HFFc6 (cell line): ENCODE data around the gene CBX6. TPM values are rescaled to one million over a fixed set of nuclear protein-coding genes. Genes with fewer than 3 reads are reported as not detected.

Experiments used
- DNase-seq: peaks from one replicate; pipeline ENCODE4 v3.0.0-alpha.2; 2018
- H3K27ac Mint-ChIP-seq: 2 replicates; pipeline ENCODE4 v1.8.0; 2020; ENCODE audit warnings: mild to moderate bottlenecking, mixed read lengths
- H3K27me3 Mint-ChIP-seq: 2 replicates; pipeline ENCODE4 v1.8.0; 2021; ENCODE audit warnings: mild to moderate bottlenecking, moderate library complexity, mixed read lengths; ENCODE audit not compliant: insufficient read depth
- H3K36me3 Mint-ChIP-seq: 2 replicates; pipeline ENCODE4 v1.8.0; 2021; ENCODE audit warnings: low read depth, mixed read lengths
- H3K4me1 Mint-ChIP-seq: 2 replicates; pipeline ENCODE4 v1.8.0; 2020; ENCODE audit warnings: low read depth, mixed read lengths
- H3K4me3 Mint-ChIP-seq: 2 replicates; pipeline ENCODE4 v1.8.0; 2020; ENCODE audit warnings: mild to moderate bottlenecking, moderate library complexity, mixed read lengths
- H3K9me3 Mint-ChIP-seq: 2 replicates; pipeline ENCODE4 v1.8.0; 2020; ENCODE audit warnings: mild to moderate bottlenecking, mixed read lengths
- total RNA-seq, 6 experiments: library from RNA; stranded (reverse); fragmentation: NEBNext Ultra II Directional; extraction: Animal tissue kit (Norgen Biotek cat#: 25700); gene quantifications; 2 replicates in 1 of 6; 3 replicates in 5 of 6; pipeline ENCODE4 v1.2.3, GENCODE V29; 2021
- TF ChIP-seq, protein P1 (sequence below): fragments of 200-600 bp; sonication (generic); IDR thresholded peaks from 2 replicates; pipeline ENCODE4 v1.5.0; 2021; ENCODE audit warnings: antibody characterized with exemption, mild to moderate bottlenecking

CBX6 gene
- total RNA-seq, 6 experiments from 2014 or later, result 72.0 to 91.5 (median 75.3) TPM

DNA sequence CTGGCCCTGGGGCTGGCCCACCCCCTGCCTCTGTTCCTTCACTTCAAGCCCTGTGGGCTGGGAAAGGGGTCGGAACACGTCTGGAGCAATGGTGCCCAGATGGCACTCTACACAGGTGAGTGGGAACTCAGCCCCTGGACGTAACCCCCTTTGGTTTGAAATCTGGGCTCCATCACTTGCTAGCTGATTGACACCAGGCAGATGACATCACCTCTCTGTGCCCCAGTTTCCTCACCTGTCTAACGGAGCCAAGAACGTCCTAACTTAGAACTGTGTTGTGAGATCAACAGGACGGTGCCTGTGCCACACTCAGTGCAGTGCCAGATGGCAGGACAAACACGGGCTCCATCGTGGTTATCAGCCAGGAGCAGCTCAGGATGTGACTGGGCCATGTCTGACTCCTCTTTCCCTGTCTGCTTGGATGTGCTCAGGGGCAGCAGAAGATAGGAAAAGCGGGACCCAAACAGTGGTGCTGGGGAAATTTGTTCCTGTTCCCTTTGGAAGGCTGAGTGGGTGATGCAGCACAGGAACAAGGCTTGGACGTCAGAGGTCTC lies 52.6 kb downstream of the CBX6 start:
- no peak overlapping the region for H3K4me3 Mint-ChIP-seq
- no peaks in the 10 kb centered on the region for H3K9me3 Mint-ChIP-seq
- TF ChIP-seq, protein P1, sequence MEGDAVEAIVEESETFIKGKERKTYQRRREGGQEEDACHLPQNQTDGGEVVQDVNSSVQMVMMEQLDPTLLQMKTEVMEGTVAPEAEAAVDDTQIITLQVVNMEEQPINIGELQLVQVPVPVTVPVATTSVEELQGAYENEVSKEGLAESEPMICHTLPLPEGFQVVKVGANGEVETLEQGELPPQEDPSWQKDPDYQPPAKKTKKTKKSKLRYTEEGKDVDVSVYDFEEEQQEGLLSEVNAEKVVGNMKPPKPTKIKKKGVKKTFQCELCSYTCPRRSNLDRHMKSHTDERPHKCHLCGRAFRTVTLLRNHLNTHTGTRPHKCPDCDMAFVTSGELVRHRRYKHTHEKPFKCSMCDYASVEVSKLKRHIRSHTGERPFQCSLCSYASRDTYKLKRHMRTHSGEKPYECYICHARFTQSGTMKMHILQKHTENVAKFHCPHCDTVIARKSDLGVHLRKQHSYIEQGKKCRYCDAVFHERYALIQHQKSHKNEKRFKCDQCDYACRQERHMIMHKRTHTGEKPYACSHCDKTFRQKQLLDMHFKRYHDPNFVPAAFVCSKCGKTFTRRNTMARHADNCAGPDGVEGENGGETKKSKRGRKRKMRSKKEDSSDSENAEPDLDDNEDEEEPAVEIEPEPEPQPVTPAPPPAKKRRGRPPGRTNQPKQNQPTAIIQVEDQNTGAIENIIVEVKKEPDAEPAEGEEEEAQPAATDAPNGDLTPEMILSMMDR, result no peak
- no peaks in the 10 kb centered on the region for H3K4me1 Mint-ChIP-seq
- DNase-seq, result no peak
- H3K27me3 Mint-ChIP-seq, result peaks cover 56% of the 10 kb centered on the region
- H3K36me3 Mint-ChIP-seq, result no peaks in the 10 kb centered on the region
- no peak overlapping the region for H3K27ac Mint-ChIP-seq

DNA sequence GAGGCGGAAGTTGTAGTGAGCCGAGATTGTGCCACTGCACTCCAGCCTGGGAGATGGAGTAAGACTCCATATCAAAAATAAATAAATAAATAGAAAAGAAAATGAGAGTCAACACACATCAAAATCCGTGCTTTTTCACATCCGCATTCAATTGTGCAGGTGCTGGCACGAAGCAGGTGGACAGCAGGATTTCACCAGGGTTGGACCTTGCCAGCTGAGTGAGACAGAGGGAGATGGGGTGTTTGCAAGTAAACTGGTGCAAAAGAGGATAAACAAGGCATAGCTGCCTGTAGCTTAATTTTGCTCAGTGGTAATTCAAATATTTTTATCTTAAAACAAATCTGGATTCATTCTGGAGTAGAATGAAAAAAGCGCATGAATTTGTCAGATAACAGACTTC lies 54.8 kb downstream of the CBX6 start:
- H3K27ac Mint-ChIP-seq, result no peak overlapping the region
- no peak for DNase-seq
- H3K36me3 Mint-ChIP-seq, result no peaks in the 10 kb centered on the region
- H3K9me3 Mint-ChIP-seq, result no peaks in the 10 kb centered on the region
- TF ChIP-seq, protein P1, result no peak
- H3K4me1 Mint-ChIP-seq, result no peaks in the 10 kb centered on the region
- H3K4me3 Mint-ChIP-seq, result no peak overlapping the region
- peaks cover 64% of the 10 kb centered on the region for H3K27me3 Mint-ChIP-seq

DNA sequence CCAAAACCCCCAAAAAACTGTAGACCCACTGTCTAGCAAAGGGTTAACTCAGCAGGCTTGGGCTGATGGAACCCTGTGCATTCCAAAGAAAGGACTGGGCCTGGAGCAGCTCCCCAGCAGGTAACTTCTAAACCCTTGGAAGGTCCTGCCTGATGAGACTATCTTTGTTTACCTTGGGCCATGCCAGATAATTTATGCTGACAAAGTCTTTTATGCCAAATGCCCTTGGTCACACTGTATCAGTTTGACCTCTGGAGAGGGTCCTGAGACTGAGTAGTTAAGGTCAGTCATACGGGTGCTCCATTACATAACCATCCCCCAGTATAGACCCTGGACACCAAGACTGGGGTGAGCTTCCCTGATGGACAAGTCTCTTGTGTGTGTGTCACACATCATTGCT lies 56.2 kb downstream of the CBX6 start:
- no peak for DNase-seq
- Mint-ChIP-seq H3K27me3 (peaks cover 58% of the 10 kb centered on the region), H3K4me1 (no peaks in the 10 kb centered on the region), H3K9me3 (no peaks in the 10 kb centered on the region), H3K4me3 (no peak overlapping the region), H3K36me3 (no peaks in the 10 kb centered on the region), H3K27ac (no peak overlapping the region)
- TF ChIP-seq, protein P1, result no peak

Other genes with a start within 250 kb of the CBX6 start
- under 1 TPM; 0.41 to 0.88 (median 0.80) TPM for gene FAM227A, start 215.8 kb downstream of the CBX6 start, total RNA-seq
- gene CBY1, start 215.6 kb downstream of the CBX6 start, total RNA-seq, result 10 to 100 TPM; 21.9 to 32.4 (median 25.9) TPM
- gene TOMM22, start 190.3 kb downstream of the CBX6 start, total RNA-seq, result 100 to 1,000 TPM; 121 to 141 (median 132) TPM
- 10 to 100 TPM; 37.8 to 44.6 (median 41.0) TPM for gene JOSD1, start 171.3 kb downstream of the CBX6 start, total RNA-seq
- 10 to 100 TPM; 32.1 to 40.8 (median 38.4) TPM for gene GTPBP1, start 166.3 kb downstream of the CBX6 start, total RNA-seq
- 100 to 1,000 TPM in 3 of 6 experiments, 10 to 100 TPM in 3; 90.4 to 104 (median 100.0) TPM for gene SUN2, start 116.2 kb downstream of the CBX6 start, total RNA-seq
- 10 to 100 TPM in 2 of 6 experiments, 1 to 10 TPM in 4; 8.6 to 11.5 (median 9.8) TPM for gene DNAL4, start 78.1 kb downstream of the CBX6 start, total RNA-seq
- 1 to 10 TPM; 1.4 to 5.4 (median 1.6) TPM for gene NPTXR, start 28.2 kb downstream of the CBX6 start, total RNA-seq
- not detected for gene APOBEC3A, start 85.4 kb upstream of the CBX6 start, total RNA-seq
- gene APOBEC3B, start 110.1 kb upstream of the CBX6 start, total RNA-seq, result 10 to 100 TPM; 14.9 to 44.2 (median 39.4) TPM
- 10 to 100 TPM; 43.9 to 93.9 (median 83.5) TPM for gene APOBEC3C, start 142.0 kb upstream of the CBX6 start, total RNA-seq
- gene APOBEC3D, start 148.9 kb upstream of the CBX6 start, total RNA-seq, result under 1 TPM; 0.51 to 0.83 (median 0.58) TPM
- 10 to 100 TPM in 1 of 6 experiments, 1 to 10 TPM in 5; 6.5 to 12.1 (median 9.0) TPM for gene APOBEC3F, start 168.6 kb upstream of the CBX6 start, total RNA-seq
- 1 to 10 TPM; 1.9 to 7.0 (median 5.9) TPM for gene APOBEC3G, start 205.1 kb upstream of the CBX6 start, total RNA-seq
- gene APOBEC3H, start 225.0 kb upstream of the CBX6 start, total RNA-seq, result under 1 TPM in 2 of 6 experiments, not detected in 4; 0.33 to 0.37 TPM